Iris pigment epithelial cell (primary cell): ENCODE results near the gene GLI3.
"Not testable (repeated sequence)": the region's sequence is repeated elsewhere in the genome, so short reads cannot be mapped to it uniquely, and the experiment has no call there.

Source experiments
- DNase-seq: peaks from one replicate; pipeline ENCODE4 v3.0.0-alpha.2; 2011; ENCODE audit warnings: low read depth

The GLI3 gene

GRCh38 chr7:42212541-42213090, 24.4 kb downstream of the GLI3 start:
- DNase-seq = no peak

- no peak for DNase-seq
Observed at GRCh38 chr7:42211938-42212337, 25.1 kb downstream of the GLI3 start.

GRCh38 chr7:42210779-42211178, 26.2 kb downstream of the GLI3 start:
- no peak for DNase-seq

GRCh38 chr7:42210333-42210732, 26.7 kb downstream of the GLI3 start:
- DNase-seq = no peak

- DNase-seq = not testable (repeated sequence)
Observed at GRCh38 chr7:42209085-42209484, 27.9 kb downstream of the GLI3 start.

- no peak for DNase-seq
Observed at GRCh38 chr7:42208572-42208971, 28.4 kb downstream of the GLI3 start.

GRCh38 chr7:42207420-42207819, 29.6 kb downstream of the GLI3 start:
- DNase-seq = no peak

GRCh38 chr7:42203336-42203735, 33.7 kb downstream of the GLI3 start:
- DNase-seq = no peak

GRCh38 chr7:42202601-42203000, 34.4 kb downstream of the GLI3 start:
- no peak for DNase-seq

- no peak for DNase-seq
Observed at GRCh38 chr7:42198974-42199668, 37.9 kb downstream of the GLI3 start.

GRCh38 chr7:42198296-42198695, 38.7 kb downstream of the GLI3 start:
- DNase-seq = no peak

- peak; percentile 96 for DNase-seq
Observed at GRCh38 chr7:42197451-42197850, 39.6 kb downstream of the GLI3 start.

- no peak for DNase-seq
Observed at GRCh38 chr7:42194238-42194637, 42.8 kb downstream of the GLI3 start.

GRCh38 chr7:42193471-42194129, 43.4 kb downstream of the GLI3 start:
- peak; percentile 50 for DNase-seq

GRCh38 chr7:42192851-42193461, 44.1 kb downstream of the GLI3 start:
- DNase-seq = peak; percentile 51

GRCh38 chr7:42192066-42192465, 44.9 kb downstream of the GLI3 start:
- DNase-seq = peak; percentile 50

GRCh38 chr7:42189535-42189934, 47.5 kb downstream of the GLI3 start:
- DNase-seq = peak; percentile 59

- no peak for DNase-seq
Observed at GRCh38 chr7:42186151-42186550, 50.9 kb downstream of the GLI3 start.

- DNase-seq = no peak
Observed at GRCh38 chr7:42185726-42186125, 51.3 kb downstream of the GLI3 start.

- DNase-seq = peak; percentile 66
Observed at GRCh38 chr7:42183547-42183946, 53.5 kb downstream of the GLI3 start.

GRCh38 chr7:42181566-42181965, 55.4 kb downstream of the GLI3 start:
- peak; percentile 27 for DNase-seq

GRCh38 chr7:42180806-42181205, 56.2 kb downstream of the GLI3 start:
- peak; percentile 63 for DNase-seq

GRCh38 chr7:42176724-42177101, 60.3 kb downstream of the GLI3 start:
- no peak for DNase-seq
